ENCODE data around the gene NUSAP1. TPM values are rescaled to one million over a fixed set of nuclear protein-coding genes. Genes with fewer than 3 reads are reported as not detected.

The NUSAP1 gene
- total and polyA plus RNA-seq, 4 donors, result 4.6 to 149 (median 8.3) TPM

- Histone ChIP-seq H3K4me1 (ENCODE audit: control insufficient read depth in 4 of 4, insufficient read depth in 4 of 4, low read length in 3 of 4) (peaks cover 1 to 21% (median 12%) of the 10 kb centered on the region in 4 donors), H3K4me3 (ENCODE audit: low read depth in 1 of 3, low read length in 3 of 3) (peak overlapping the region; percentile 97 to 98 (median 98)), H3K27ac (ENCODE audit: low read depth in 1 of 2, low read length in 2 of 2) (peak overlapping the region; percentile 88 to 93), H3K9me3 (ENCODE audit: control insufficient read depth in 4 of 4, low read length in 3 of 4) (no peaks in the 10 kb centered on the region), H3K9ac (ENCODE audit: low read depth in 1 of 2, low read length in 2 of 2) (peak overlapping the region; percentile 88 to 100), H3K36me3 (ENCODE audit: control insufficient read depth in 4 of 4, insufficient read depth in 3 of 4, low read depth in 1 of 4, low read length in 3 of 4) (no peaks in the 10 kb centered on the region), H3K27me3 (ENCODE audit: control insufficient read depth in 4 of 4, insufficient read depth in 4 of 4, low read length in 3 of 4) (no peaks in the 10 kb centered on the region)
- no peak for DNase-seq (ENCODE audit: low spot score)
- TF ChIP-seq RAD21 (IDR thresholded peaks at IDR 0.05), result no peak
- no peak for TF ChIP-seq HNF4A (conservative IDR thresholded peaks at IDR 0.05)
- no peak for TF ChIP-seq ATF3 (IDR thresholded peaks at IDR 0.05)
- no peak for TF ChIP-seq REST (IDR thresholded peaks at IDR 0.05)
- TF ChIP-seq GABPA (IDR thresholded peaks at IDR 0.05 in 1 of 2, conservative IDR thresholded peaks at IDR 0.05 in 1 of 2), result no peak
- TF ChIP-seq JUND (IDR thresholded peaks at IDR 0.05), result no peak
- no peak for TF ChIP-seq SP1 (IDR thresholded peaks at IDR 0.05)
- 29% methylated on average over 20 of the region's 20 CpGs for WGBS
Observed at GRCh38 chr15:41416128-41416741, 83.6 kb downstream of the NUSAP1 start.

GRCh38 chr15:41416742-41417417 lies 84.2 kb downstream of the NUSAP1 start, which contains the start of gene RTF1:
Gene RTF1, plus strand, starts transcription at chr15:41417095. Its CDS starts 21 bp downstream, at chr15:41417116.
- DNase-seq (ENCODE audit: low spot score), result peak; percentile 99
- Histone ChIP-seq H3K4me3 (ENCODE audit: low read depth in 1 of 3, low read length in 3 of 3) (peak within 1 kb of the TSS; percentile 97 to 98 (median 98)), H3K27ac (ENCODE audit: low read depth in 1 of 2, low read length in 2 of 2) (peak within 1 kb of the TSS; percentile 88 to 93), H3K9ac (ENCODE audit: low read depth in 1 of 2, low read length in 2 of 2) (peak within 1 kb of the TSS; percentile 88 to 100), H3K36me3 (ENCODE audit: control insufficient read depth in 4 of 4, insufficient read depth in 3 of 4, low read depth in 1 of 4, low read length in 3 of 4) (no peaks in the 10 kb centered on the region), H3K9me3 (ENCODE audit: control insufficient read depth in 4 of 4, low read length in 3 of 4) (no peaks in the 10 kb centered on the region), H3K27me3 (ENCODE audit: control insufficient read depth in 4 of 4, insufficient read depth in 4 of 4, low read length in 3 of 4) (no peaks in the 10 kb centered on the region), H3K4me1 (ENCODE audit: control insufficient read depth in 4 of 4, insufficient read depth in 4 of 4, low read length in 3 of 4) (peaks cover 1 to 21% (median 12%) of the 10 kb centered on the region in 4 donors)
- WGBS, result 1% methylated on average over 74 of the region's 74 CpGs
- TF ChIP-seq EGR1 (IDR thresholded peaks at IDR 0.05; ENCODE audit: low read depth in 2 of 2) (no peak), ZBTB33 (IDR thresholded peaks at IDR 0.05) (no peak), HNF4A (conservative IDR thresholded peaks at IDR 0.05) (no peak), GABPA (IDR thresholded peaks at IDR 0.05 in 1 of 2, conservative IDR thresholded peaks at IDR 0.05 in 1 of 2) (no peak), FOXA1 (IDR thresholded peaks at IDR 0.05) (peak; percentile 23), YY1 (IDR thresholded peaks at IDR 0.05) (no peak), RAD21 (IDR thresholded peaks at IDR 0.05) (no peak), REST (IDR thresholded peaks at IDR 0.05) (no peak), TAF1 (conservative IDR thresholded peaks at IDR 0.05) (no peak), HNF4G (IDR thresholded peaks at IDR 0.05) (no peak), JUND (IDR thresholded peaks at IDR 0.05) (no peak), NR2F2 (IDR thresholded peaks at IDR 0.05) (no peak), RXRA (IDR thresholded peaks at IDR 0.05) (no peak), MAX (IDR thresholded peaks at IDR 0.05) (peak; percentile 80), CTCF (IDR thresholded peaks at IDR 0.05; ENCODE audit: low read depth, low read length, missing input control) (no peak), SP1 (IDR thresholded peaks at IDR 0.05) (peak; percentile 10)

Measured in liver (tissue), 9 donors.